ENCODE results near the gene GNG12. TPM values are rescaled to one million over a fixed set of nuclear protein-coding genes. Genes with fewer than 3 reads are reported as not detected.
A peak's percentile ranks its signal among the peaks of the same experiment; 100 is the strongest.

The GNG12 gene
- 12.0 and 12.5 TPM in 2 replicates for total RNA-seq (2022)
- percentile 58 among the genes with signal in this experiment for Bru-seq, nascent RNA
- percentile 54 among the genes with signal in this experiment for BruChase-seq, experiment 1, labeled RNA remaining after a 2-hour chase
- BruChase-seq, experiment 2, labeled RNA remaining after a 6-hour chase, result percentile 63 among the genes with signal in this experiment
- long read RNA-seq, full-length matches to known transcripts, result 25 of 29 reads
- long read RNA-seq, partial matches to known transcripts, result 2 of 29 reads
- long read RNA-seq, other reads (novel, unspliced or antisense), result 2 of 29 reads

DNA sequence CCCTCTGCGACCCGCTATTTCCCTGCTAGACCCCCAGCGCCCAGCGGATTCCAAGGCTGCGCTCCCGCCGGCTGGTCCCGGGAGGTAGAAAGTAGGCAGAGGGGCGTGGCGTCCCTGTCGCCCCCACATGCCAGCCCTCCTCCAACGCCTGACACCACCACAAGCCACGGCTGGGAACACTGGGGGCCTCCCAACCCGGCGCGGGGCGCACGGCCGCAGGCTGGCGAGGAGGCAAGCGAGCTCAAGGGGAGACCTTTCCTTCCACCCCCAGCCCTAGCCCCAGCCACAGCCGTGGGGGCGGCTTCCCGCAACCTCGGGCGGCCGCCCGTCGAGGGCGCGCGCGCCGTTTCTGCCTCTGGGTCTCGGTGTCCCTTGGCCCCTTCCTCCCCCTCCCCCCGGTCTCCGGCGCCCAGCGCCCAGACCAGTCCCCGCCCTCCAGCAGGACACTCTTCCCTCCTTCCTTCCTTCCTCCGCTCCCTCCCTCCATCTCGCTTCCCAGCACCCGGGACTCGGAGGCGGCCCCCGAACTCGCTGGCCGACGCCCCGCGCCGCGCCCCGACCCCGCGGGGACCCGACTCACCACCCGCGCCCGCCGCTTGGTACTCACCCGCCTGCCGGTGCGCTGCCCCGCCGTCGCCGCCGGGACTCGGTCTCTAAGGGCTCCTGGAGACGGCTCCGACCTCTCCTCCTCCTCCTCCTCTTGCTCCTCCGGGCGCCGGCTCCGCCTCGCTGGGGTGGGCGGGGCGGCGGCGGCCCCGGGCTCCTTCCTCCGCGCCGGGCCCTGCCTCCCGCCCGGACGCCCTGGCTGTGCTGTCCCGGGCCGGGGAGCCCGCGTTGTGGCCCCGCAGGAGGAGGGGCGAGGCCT, at the start of gene GNG12:
GNG12 (minus strand) TSS at position 731 of the 865 bp plus-strand sequence. CDS start 125,781 bp downstream, outside the sequence.
- H3K4me1 Mint-ChIP-seq (ENCODE audit: low read depth, unreplicated experiment), result no peaks in the 10 kb centered on the region
- H3K9me3 Mint-ChIP-seq (ENCODE audit: unreplicated experiment), result no peaks in the 10 kb centered on the region
- POLR2A ChIA-PET, result no interaction called here

DNA sequence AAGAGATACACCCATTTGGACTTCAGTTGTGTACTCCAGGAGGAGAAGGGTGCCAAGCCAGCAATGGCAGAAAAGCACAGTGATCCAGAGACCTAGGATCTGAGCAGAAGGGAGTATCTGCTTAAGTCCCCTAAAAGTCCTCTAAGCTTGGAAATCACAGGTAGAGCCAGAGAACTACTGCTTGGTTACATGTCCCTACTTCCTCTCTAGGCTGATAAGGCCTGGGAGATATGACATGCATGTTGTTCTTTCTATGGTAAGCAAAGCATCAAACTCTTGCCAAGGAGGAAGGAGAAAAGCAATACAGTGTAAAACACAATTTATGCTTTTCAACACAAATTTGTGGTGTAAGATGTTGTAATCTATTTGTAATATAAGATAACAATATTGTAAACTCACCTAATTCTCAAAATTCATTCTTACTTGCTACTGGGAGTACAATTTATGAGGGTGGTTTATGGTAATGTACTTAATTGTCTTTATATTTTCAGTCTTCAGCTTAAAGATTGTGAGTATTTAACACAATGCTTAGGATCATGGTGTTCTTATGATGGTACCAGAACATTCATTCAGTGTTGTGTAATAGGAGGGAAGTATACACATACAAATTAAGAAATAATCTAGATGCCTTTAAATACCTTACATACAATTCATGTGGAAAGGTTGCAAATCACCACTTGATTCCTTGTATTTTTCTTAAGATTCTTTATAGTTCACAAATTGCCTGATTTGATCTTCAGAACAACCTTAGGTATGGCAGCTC, 49.1 kb upstream of the GNG12 start:
- no TSS peak for BruUV-seq (replicated peaks)
- Mint-ChIP-seq H3K36me3 (ENCODE audit: insufficient read depth, unreplicated experiment) (no peaks in the 10 kb centered on the region), H3K27ac (ENCODE audit: unreplicated experiment) (no peak overlapping the region), H3K27me3 (ENCODE audit: insufficient read depth, unreplicated experiment) (peaks cover 7% of the 10 kb centered on the region), H3K4me3 (ENCODE audit: unreplicated experiment) (no peak overlapping the region), H3K9me3 (ENCODE audit: unreplicated experiment) (no peaks in the 10 kb centered on the region), H3K4me1 (ENCODE audit: low read depth, unreplicated experiment) (no peaks in the 10 kb centered on the region)
- H3K27me3 ChIP-seq (replicated peaks; ENCODE audit: control insufficient read depth, insufficient read depth, low read length), result no peaks in the 10 kb centered on the region
- DNase-seq, result no peak
- POLR2A ChIA-PET, result no interaction called here
- no peaks in the 10 kb centered on the region for H3K4me1 ChIP-seq
- CTCF ChIA-PET, result no interaction called here
- TF ChIP-seq, protein P1, sequence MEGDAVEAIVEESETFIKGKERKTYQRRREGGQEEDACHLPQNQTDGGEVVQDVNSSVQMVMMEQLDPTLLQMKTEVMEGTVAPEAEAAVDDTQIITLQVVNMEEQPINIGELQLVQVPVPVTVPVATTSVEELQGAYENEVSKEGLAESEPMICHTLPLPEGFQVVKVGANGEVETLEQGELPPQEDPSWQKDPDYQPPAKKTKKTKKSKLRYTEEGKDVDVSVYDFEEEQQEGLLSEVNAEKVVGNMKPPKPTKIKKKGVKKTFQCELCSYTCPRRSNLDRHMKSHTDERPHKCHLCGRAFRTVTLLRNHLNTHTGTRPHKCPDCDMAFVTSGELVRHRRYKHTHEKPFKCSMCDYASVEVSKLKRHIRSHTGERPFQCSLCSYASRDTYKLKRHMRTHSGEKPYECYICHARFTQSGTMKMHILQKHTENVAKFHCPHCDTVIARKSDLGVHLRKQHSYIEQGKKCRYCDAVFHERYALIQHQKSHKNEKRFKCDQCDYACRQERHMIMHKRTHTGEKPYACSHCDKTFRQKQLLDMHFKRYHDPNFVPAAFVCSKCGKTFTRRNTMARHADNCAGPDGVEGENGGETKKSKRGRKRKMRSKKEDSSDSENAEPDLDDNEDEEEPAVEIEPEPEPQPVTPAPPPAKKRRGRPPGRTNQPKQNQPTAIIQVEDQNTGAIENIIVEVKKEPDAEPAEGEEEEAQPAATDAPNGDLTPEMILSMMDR (IDR thresholded peaks at IDR 0.05; ENCODE audit: insufficient read depth in 1 of 2, low read depth in 1 of 2, low read length in 1 of 2, severe bottlenecking in 1 of 2, unreplicated experiment in 1 of 2), result no peak
- H3K4me3 ChIP-seq (ENCODE audit: low read depth, low read length), result no peak overlapping the region
- H3K9me3 ChIP-seq, result no peaks in the 10 kb centered on the region
- H3K36me3 ChIP-seq (ENCODE audit: control insufficient read depth, insufficient read depth, low read length), result no peaks in the 10 kb centered on the region
- intact Hi-C loops (cut with micrococcal nuclease; ENCODE audit: unreplicated experiment), result no loop called here

More for the DNA sequence above, at the start of gene GNG12:
- BruUV-seq (replicated peaks), result no TSS peak
- Mint-ChIP-seq H3K4me3 (ENCODE audit: unreplicated experiment) (peak within 1 kb of the TSS; percentile 92), H3K27me3 (ENCODE audit: insufficient read depth, unreplicated experiment) (no peaks in the 10 kb centered on the region), H3K36me3 (ENCODE audit: insufficient read depth, unreplicated experiment) (no peaks in the 10 kb centered on the region), H3K27ac (ENCODE audit: unreplicated experiment) (peak within 1 kb of the TSS; percentile 79)
- peak within 1 kb of the TSS; percentile 41 for H3K4me3 ChIP-seq (ENCODE audit: low read depth, low read length)
- intact Hi-C loops (cut with micrococcal nuclease; ENCODE audit: unreplicated experiment), result loop anchor here (5.0 kb wide), 2 partner anchors 66 to 301 kb away; no protein-coding TSS in a partner anchor
- CTCF ChIA-PET, result no interaction called here
- H3K9me3 ChIP-seq, result no peaks in the 10 kb centered on the region
- peak; percentile 70 to 79 for DNase-seq
- TF ChIP-seq, protein P1 (IDR thresholded peaks at IDR 0.05; ENCODE audit: insufficient read depth in 1 of 2, low read depth in 1 of 2, low read length in 1 of 2, severe bottlenecking in 1 of 2, unreplicated experiment in 1 of 2), result no peak
- H3K27me3 ChIP-seq (replicated peaks; ENCODE audit: control insufficient read depth, insufficient read depth, low read length), result no peaks in the 10 kb centered on the region
- H3K36me3 ChIP-seq (ENCODE audit: control insufficient read depth, insufficient read depth, low read length), result no peaks in the 10 kb centered on the region
- peaks cover 3% of the 10 kb centered on the region for H3K4me1 ChIP-seq

DNA sequence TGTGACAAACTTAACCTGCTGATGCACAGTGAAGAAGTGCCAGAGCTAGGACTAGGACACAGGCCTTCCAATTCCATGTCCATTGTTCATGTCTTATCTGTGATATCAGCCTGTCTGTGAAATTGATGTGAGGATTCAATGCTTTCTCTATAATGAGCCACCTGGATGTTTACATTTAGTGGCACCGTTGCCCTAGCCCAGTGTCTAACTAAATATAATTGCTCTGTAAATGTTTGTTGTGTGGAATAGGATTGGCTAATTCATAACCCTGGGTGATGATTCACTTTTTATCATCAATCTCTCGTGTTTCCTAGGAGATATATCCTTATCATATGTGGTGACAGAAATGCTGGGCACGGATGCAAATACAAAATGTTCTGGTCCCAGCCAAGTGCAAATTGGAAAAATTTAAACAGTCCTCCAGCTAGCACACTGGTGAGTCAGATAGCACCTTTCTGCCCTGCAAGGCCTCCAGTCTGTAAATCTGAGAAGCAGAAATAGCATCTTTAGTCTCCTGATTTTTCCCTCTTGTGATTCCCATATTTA, 46.9 kb upstream of the GNG12 start:
- no peaks in the 10 kb centered on the region for H3K9me3 Mint-ChIP-seq (ENCODE audit: unreplicated experiment)
- H3K27ac Mint-ChIP-seq (ENCODE audit: unreplicated experiment), result no peak overlapping the region
- CTCF ChIA-PET, result no interaction called here
- intact Hi-C loops (cut with micrococcal nuclease; ENCODE audit: unreplicated experiment), result no loop called here
- no peaks in the 10 kb centered on the region for H3K27me3 ChIP-seq (replicated peaks; ENCODE audit: control insufficient read depth, insufficient read depth, low read length)
- H3K4me1 ChIP-seq, result no peaks in the 10 kb centered on the region
- DNase-seq, result no peak
- H3K36me3 ChIP-seq (ENCODE audit: control insufficient read depth, insufficient read depth, low read length), result no peaks in the 10 kb centered on the region
- peaks cover 9% of the 10 kb centered on the region for H3K27me3 Mint-ChIP-seq (ENCODE audit: insufficient read depth, unreplicated experiment)
- no peaks in the 10 kb centered on the region for H3K4me1 Mint-ChIP-seq (ENCODE audit: low read depth, unreplicated experiment)
- BruUV-seq (replicated peaks), result no TSS peak
- no peaks in the 10 kb centered on the region for H3K36me3 Mint-ChIP-seq (ENCODE audit: insufficient read depth, unreplicated experiment)
- no peak overlapping the region for H3K4me3 ChIP-seq (ENCODE audit: low read depth, low read length)
- H3K9me3 ChIP-seq, result no peaks in the 10 kb centered on the region
- TF ChIP-seq, protein P1 (IDR thresholded peaks at IDR 0.05; ENCODE audit: insufficient read depth in 1 of 2, low read depth in 1 of 2, low read length in 1 of 2, severe bottlenecking in 1 of 2, unreplicated experiment in 1 of 2), result no peak
- no peak overlapping the region for H3K4me3 Mint-ChIP-seq (ENCODE audit: unreplicated experiment)
- POLR2A ChIA-PET, result no interaction called here
